Ascending aorta (tissue), 2 donors: ENCODE measurements around the gene SFTPA1. TPM values are rescaled to one million over a fixed set of nuclear protein-coding genes. Genes with fewer than 3 reads are reported as not detected.
A peak's percentile ranks its signal among the peaks of the same experiment; 100 is the strongest.
"Not testable (repeated sequence)": the region's sequence is repeated elsewhere in the genome, so short reads cannot be mapped to it uniquely, and the experiment has no call there.

Experiments
- DNase-seq, 2 donors: peaks; one replicate each; pipeline ENCODE4 v3.0.0-alpha.2; 2019; ENCODE audit warnings: low spot score in 2 of 2
- H3K27ac ChIP-seq, 2 donors: fragments of 200-600 bp; sonication (generic); one replicate each; pipeline ENCODE4 v1.5.1; 2016 to 2017; ENCODE audit warnings: mild to moderate bottlenecking in 1 of 2
- H3K27me3 ChIP-seq: fragments of 200-600 bp; sonication (generic); one replicate; pipeline ENCODE4 v1.5.1; 2017
- H3K36me3 ChIP-seq, 2 donors: fragments of 200-600 bp; sonication (generic); one replicate each; pipeline ENCODE4 v1.5.1; 2016
- H3K4me1 ChIP-seq, 2 donors: fragments of 200-600 bp; sonication (generic); one replicate each; pipeline ENCODE4 v1.5.1; 2016 to 2017; ENCODE audit warnings: mild to moderate bottlenecking in 1 of 2
- H3K4me3 ChIP-seq, 2 donors: fragments of 200-600 bp; sonication (generic); one replicate each; pipeline ENCODE4 v1.5.1; 2016 to 2017; ENCODE audit warnings: mild to moderate bottlenecking in 1 of 2
- H3K9me3 ChIP-seq, 2 donors: fragments of 200-600 bp; sonication (generic); one replicate each; pipeline ENCODE4 v1.5.1; 2016
- intact Hi-C: fragments of 100-400 bp; cut with DNase I; formaldehyde crosslinking; loops from one replicate; pipeline ENCODE4 v1.15.1; 2023
- total RNA-seq: library from RNA; depleted of rRNA; stranded (reverse); fragments of >200 nt; gene quantifications from one replicate; pipeline ENCODE4 v1.1.0, GENCODE V29; 2016
- TF ChIP-seq, protein P1 (sequence below), 3 experiments: fragments of 200-600 bp in 2 of 3; fragments of 450-650 bp in 1 of 3; sonication (generic) in 2 of 3; IDR thresholded peaks; one replicate each; pipeline ENCODE4 v1.5.1; 2016 to 2019; ENCODE audit warnings: antibody characterized with exemption in 3 of 3, mild to moderate bottlenecking in 1 of 3, moderate library complexity in 1 of 3

The SFTPA1 gene
- total RNA-seq, result not detected

DNA sequence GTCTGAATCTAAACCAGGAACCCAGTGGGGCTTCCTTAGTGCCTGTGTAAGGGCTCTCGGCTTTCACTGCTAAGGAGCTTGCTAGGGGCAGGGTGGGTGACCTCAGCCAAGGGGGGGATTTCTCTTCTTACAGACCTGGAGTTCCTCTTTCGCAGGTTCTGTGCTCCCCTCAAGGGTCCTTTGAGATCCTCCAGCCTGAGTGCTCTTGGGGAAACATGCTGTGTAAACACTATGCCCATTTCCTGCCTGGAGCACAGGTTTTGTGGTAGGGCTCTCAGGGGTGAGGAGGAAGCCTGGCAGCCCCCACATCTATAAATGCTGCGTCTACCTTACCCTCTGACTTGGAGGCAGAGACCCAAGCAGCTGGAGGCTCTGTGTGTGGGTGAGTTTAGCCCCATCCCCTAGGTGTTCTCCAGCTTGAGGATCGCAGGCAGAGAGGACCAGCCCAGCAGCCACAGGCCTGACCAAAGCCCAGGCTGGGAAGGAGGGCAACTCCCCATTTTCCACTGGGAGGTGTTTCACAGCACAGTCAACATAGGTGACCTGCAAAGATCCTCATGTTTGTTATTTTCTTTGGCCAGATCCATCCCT is at the start of gene SFTPA1:
TSS of gene SFTPA1 (plus strand) at position 339 of the 591 bp plus-strand sequence. CDS start 887 bp downstream, outside the sequence.
- H3K27me3 ChIP-seq, result no peaks in the 10 kb centered on the region
- no peak within 1 kb of the TSS for H3K27ac ChIP-seq
- H3K9me3 ChIP-seq, result no peaks in the 10 kb centered on the region
- no peak for DNase-seq
- H3K4me3 ChIP-seq, result no peak within 1 kb of the TSS
- H3K4me1 ChIP-seq, result no peaks in the 10 kb centered on the region
- intact Hi-C loops, result no loop called here
- TF ChIP-seq, protein P1, sequence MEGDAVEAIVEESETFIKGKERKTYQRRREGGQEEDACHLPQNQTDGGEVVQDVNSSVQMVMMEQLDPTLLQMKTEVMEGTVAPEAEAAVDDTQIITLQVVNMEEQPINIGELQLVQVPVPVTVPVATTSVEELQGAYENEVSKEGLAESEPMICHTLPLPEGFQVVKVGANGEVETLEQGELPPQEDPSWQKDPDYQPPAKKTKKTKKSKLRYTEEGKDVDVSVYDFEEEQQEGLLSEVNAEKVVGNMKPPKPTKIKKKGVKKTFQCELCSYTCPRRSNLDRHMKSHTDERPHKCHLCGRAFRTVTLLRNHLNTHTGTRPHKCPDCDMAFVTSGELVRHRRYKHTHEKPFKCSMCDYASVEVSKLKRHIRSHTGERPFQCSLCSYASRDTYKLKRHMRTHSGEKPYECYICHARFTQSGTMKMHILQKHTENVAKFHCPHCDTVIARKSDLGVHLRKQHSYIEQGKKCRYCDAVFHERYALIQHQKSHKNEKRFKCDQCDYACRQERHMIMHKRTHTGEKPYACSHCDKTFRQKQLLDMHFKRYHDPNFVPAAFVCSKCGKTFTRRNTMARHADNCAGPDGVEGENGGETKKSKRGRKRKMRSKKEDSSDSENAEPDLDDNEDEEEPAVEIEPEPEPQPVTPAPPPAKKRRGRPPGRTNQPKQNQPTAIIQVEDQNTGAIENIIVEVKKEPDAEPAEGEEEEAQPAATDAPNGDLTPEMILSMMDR (IDR thresholded peaks at IDR 0.05), result no peak
- H3K36me3 ChIP-seq, result no peaks in the 10 kb centered on the region

DNA sequence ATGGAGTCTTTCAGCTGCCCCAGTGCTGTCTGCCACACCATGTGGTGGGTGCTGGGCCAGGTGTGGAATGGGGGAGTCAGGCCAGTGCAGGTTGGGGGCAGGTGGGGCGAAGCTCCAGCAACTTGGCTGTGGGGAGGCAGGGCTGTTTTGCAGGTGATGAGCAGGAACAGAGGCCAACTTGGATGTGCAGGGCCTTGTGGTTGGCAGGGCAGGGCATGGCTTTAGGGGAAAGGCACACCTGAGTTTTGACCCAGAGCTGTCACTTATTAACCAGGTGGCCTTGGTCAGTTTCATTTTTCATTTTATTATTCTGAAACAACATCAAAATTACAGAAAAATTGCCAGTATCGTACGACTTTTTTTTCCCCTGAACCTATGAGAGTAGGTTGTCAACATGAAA is 49.5 kb upstream of the SFTPA1 start:
- Histone ChIP-seq H3K9me3 (no peaks in the 10 kb centered on the region), H3K4me1 (no peaks in the 10 kb centered on the region), H3K27ac (no peak overlapping the region), H3K36me3 (no peaks in the 10 kb centered on the region), H3K27me3 (no peaks in the 10 kb centered on the region), H3K4me3 (no peak overlapping the region)
- intact Hi-C loops, result no loop called here
- TF ChIP-seq, protein P1 (IDR thresholded peaks at IDR 0.05), result no peak
- DNase-seq, result no peak

DNA sequence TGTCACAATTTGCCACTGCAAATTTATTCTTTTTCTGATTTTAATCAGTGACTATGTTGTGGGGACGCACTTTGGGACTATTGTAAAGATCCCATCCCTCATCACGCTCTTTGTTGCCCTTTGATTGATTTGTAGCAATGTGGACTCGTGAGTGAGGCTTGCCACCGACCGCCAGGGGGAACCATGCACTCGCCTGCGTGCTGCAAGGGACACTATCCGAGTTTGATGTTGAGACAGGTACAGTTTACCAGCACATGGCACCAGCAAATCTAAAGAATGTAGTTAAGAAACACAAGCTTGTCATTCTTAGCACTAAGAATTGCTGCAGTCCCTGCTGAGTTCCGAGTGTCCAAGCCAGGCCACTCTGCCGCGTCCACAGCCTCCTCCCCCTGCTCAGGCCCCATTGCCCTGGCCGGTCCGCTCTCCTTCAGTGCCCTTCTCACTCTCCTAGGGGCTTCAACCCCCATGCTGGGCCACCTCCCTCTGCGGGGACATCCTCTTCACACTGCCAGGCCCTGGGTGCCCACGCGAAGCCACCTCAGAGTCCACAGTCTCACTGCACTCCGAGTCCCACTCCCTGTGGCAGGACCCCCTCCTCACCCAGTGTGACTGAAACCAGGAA is 48.5 kb upstream of the SFTPA1 start:
- Histone ChIP-seq H3K9me3 (no peaks in the 10 kb centered on the region), H3K27me3 (no peaks in the 10 kb centered on the region), H3K27ac (no peak overlapping the region), H3K36me3 (no peaks in the 10 kb centered on the region), H3K4me1 (no peaks in the 10 kb centered on the region), H3K4me3 (peak overlapping the region in 1 of 2 donors; percentile 35)
- DNase-seq, result no peak
- TF ChIP-seq, protein P1 (IDR thresholded peaks at IDR 0.05), result peak; percentile 26 to 66 (median 52)
- intact Hi-C loops, result no loop called here

DNA sequence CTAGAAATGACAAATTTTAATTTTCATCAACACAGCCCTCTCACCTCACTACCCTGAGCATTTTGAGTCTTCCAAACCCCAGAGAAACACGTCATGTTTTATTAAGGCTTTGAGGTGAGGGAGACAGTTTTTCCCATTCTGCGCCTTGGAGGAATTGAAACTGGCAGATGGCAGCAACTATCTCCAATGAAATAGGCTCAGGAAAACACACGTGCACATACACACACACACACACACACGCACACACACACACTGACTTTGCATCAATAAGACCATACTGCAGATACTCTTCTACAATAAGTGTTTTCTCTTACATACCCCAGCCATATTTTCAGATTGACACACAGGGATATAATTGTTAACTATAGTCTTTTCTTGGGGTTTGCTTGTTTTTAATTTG is 47.3 kb upstream of the SFTPA1 start:
- Histone ChIP-seq H3K4me1 (no peaks in the 10 kb centered on the region), H3K9me3 (no peaks in the 10 kb centered on the region), H3K36me3 (no peaks in the 10 kb centered on the region), H3K27me3 (no peaks in the 10 kb centered on the region), H3K4me3 (no peak overlapping the region), H3K27ac (no peak overlapping the region)
- intact Hi-C loops, result no loop called here
- no peak for DNase-seq
- TF ChIP-seq, protein P1 (IDR thresholded peaks at IDR 0.05), result no peak

DNA sequence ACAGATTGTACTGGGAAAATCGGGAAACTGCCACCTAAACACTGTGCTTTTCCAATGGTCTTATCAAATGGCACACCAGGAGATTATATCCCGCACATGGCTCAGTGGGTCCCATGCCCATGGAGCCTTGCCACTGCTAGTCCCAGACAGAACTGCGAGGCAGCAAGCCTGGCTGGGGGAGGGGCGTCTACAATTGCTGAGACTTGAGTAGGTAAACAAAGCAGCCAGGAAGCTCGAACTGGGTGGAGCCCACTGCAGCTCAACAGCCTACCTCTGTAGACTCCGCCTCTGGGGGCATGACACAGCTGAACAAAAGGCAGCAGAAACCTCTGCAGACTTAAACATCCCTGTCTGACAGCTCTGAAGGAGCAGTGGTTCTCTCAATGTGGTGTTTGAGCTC is 40.1 kb upstream of the SFTPA1 start:
- H3K27me3 ChIP-seq, H3K4me3 ChIP-seq, intact Hi-C loops, H3K27ac ChIP-seq, H3K36me3 ChIP-seq, H3K9me3 ChIP-seq, H3K4me1 ChIP-seq, DNase-seq: not testable (repeated sequence)

DNA sequence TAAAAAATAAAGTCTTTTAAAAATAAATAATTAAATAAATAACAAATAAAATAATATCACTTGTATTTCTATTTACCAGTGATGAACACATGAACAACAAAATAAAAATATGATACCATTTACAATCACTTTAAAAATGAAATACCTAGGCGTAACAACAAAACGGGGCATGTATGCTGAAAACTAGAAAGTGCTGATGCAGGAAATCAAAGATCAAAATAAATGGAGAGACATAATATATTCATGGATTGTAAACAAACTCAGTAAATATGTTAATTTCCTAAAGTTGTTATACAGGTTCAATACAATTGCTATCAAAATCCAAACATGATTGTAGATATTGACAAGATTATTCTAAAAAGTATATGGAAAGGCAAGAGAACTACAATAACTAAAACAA is 31.4 kb upstream of the SFTPA1 start:
- TF ChIP-seq, protein P1 (IDR thresholded peaks at IDR 0.05), result no peak
- no peaks in the 10 kb centered on the region for H3K36me3 ChIP-seq
- intact Hi-C loops, result no loop called here
- H3K27ac ChIP-seq, result no peak overlapping the region
- no peaks in the 10 kb centered on the region for H3K27me3 ChIP-seq
- H3K4me3 ChIP-seq, result no peak overlapping the region
- no peaks in the 10 kb centered on the region for H3K4me1 ChIP-seq
- H3K9me3 ChIP-seq, result no peaks in the 10 kb centered on the region
- DNase-seq, result no peak
